Measurements from ENCODE around the gene CCDC66. TPM values are rescaled to one million over a fixed set of nuclear protein-coding genes. Genes with fewer than 3 reads are reported as not detected.

Gene CCDC66
- total RNA-seq, 4 donors from 2014 or later = 7.9 to 14.5 (median 9.3) TPM

DNA sequence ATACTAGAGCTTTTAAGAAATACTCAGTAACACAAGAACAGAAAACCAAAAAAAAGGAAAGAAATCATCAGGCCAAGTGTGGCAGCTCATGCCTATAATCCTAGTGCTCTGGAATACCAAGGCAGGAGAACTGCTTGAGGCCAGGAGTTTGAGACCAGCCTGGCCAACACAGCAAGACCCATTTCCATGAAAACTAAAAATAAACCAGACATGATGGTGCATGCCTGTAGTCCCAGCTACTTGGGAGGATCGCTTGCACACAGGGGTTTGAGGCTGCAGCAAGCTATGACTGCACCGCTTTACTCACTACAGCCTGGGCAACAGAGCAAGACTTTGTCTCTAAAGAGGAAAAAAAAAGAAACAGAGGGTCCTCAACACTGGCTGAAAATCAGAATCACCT lies 107.8 kb downstream of the CCDC66 start:
- H3K27me3 ChIP-seq = no peaks in the 10 kb centered on the region
- DNase-seq = no peak
- intact Hi-C loops (cut with DNase I; ENCODE audit: low total_unique reads) (no loop called here), in situ Hi-C loops (cut with MboI; ENCODE audit: low sequenced_read_pairs in 4 of 4) (no loop called here)
- no peak overlapping the region for H3K27ac ChIP-seq
- no peaks in the 10 kb centered on the region for H3K4me1 ChIP-seq
- ATAC-seq = no peak
- H3K9me3 ChIP-seq = no peaks in the 10 kb centered on the region
- no peak for TF ChIP-seq POLR2A (IDR thresholded peaks at IDR 0.05)
- TF ChIP-seq, protein P1, sequence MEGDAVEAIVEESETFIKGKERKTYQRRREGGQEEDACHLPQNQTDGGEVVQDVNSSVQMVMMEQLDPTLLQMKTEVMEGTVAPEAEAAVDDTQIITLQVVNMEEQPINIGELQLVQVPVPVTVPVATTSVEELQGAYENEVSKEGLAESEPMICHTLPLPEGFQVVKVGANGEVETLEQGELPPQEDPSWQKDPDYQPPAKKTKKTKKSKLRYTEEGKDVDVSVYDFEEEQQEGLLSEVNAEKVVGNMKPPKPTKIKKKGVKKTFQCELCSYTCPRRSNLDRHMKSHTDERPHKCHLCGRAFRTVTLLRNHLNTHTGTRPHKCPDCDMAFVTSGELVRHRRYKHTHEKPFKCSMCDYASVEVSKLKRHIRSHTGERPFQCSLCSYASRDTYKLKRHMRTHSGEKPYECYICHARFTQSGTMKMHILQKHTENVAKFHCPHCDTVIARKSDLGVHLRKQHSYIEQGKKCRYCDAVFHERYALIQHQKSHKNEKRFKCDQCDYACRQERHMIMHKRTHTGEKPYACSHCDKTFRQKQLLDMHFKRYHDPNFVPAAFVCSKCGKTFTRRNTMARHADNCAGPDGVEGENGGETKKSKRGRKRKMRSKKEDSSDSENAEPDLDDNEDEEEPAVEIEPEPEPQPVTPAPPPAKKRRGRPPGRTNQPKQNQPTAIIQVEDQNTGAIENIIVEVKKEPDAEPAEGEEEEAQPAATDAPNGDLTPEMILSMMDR (IDR thresholded peaks at IDR 0.05 in 4 of 5, conservative IDR thresholded peaks at IDR 0.05 in 1 of 5) = no peak
- H3K36me3 ChIP-seq = peaks cover under 1 to 89% of the 10 kb centered on the region in 2 donors
- no peak overlapping the region for H3K4me3 ChIP-seq

DNA sequence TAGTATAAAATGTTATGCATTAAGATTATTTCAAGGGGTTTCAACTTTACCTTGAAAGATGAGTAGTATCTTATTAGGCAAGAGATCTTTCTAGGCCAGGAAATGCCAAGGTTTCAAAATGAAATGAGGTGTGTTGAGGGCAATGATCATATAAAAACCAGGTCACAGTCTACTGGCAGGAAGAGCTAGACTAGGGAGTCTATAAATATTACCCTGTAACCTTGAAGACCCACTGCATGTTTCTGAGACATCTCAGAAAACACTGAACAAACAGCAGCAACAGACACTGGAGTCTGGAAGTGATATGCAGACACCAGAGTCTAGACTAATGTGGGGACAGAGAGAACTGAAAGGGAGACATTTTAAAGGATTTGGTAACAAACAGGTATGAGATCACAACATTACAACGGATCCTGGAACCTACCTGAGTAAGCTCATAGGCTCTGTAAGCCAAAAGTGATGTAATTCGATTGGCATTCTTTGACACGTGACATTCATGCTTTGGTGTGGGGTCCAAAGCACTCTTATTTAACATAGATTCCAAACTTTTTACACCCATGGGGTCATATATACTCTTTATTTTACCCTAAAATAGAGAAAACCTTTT lies 111.1 kb downstream of the CCDC66 start:
- intact Hi-C loops (cut with DNase I; ENCODE audit: low total_unique reads) (no loop called here), in situ Hi-C loops (cut with MboI; ENCODE audit: low sequenced_read_pairs in 4 of 4) (no loop called here)
- ATAC-seq = no peak
- H3K36me3 ChIP-seq = peaks cover 7 to 74% of the 10 kb centered on the region in 2 donors
- no peak overlapping the region for H3K4me3 ChIP-seq
- no peak for DNase-seq
- H3K9me3 ChIP-seq = no peaks in the 10 kb centered on the region
- H3K4me1 ChIP-seq = no peaks in the 10 kb centered on the region
- TF ChIP-seq POLR2A (IDR thresholded peaks at IDR 0.05) = no peak
- TF ChIP-seq, protein P1 (IDR thresholded peaks at IDR 0.05 in 4 of 5, conservative IDR thresholded peaks at IDR 0.05 in 1 of 5) = no peak
- no peaks in the 10 kb centered on the region for H3K27me3 ChIP-seq
- no peak overlapping the region for H3K27ac ChIP-seq

Other genes starting within 250 kb of the CCDC66 start
- not detected for gene ERC2, start 88.7 kb upstream of the CCDC66 start, total RNA-seq
- 10 to 100 TPM; 15.4 to 47.2 (median 31.8) TPM for gene TASOR, start 126.1 kb downstream of the CCDC66 start, total RNA-seq
- 10 to 100 TPM in 1 of 4 donors, 1 to 10 TPM in 3; 3.1 to 11.6 (median 5.7) TPM for gene ARHGEF3, start 244.8 kb downstream of the CCDC66 start, total RNA-seq